Measurements from ENCODE around the gene CISD3.

CISD3 gene

GRCh38 chr17:38716368-38717005, 13.7 kb upstream of the CISD3 start:
- H2BK15ac ChIP-seq (ENCODE audit: low read depth, poor library complexity, severe bottlenecking) = no peak overlapping the region
- H3K4ac ChIP-seq (ENCODE audit: low read depth in 1 of 2, low read length in 2 of 2) = no peak overlapping the region
- H3K4me2 ChIP-seq (ENCODE audit: low read length, poor library complexity, severe bottlenecking) = no peak overlapping the region
- H3K9me3 ChIP-seq (ENCODE audit: control insufficient read depth, low read length) = no peaks in the 10 kb centered on the region
- H4K8ac ChIP-seq (ENCODE audit: low read length) = no peak overlapping the region
- no peak overlapping the region for H2AK5ac ChIP-seq (ENCODE audit: low read length, severe bottlenecking)
- no peak overlapping the region for H3K4me3 ChIP-seq (ENCODE audit: insufficient read depth in 1 of 2, low read depth in 1 of 2, low read length in 2 of 2)
- DNase-seq = no peak
- H3K27ac ChIP-seq (ENCODE audit: low read length, poor library complexity, severe bottlenecking) = no peak overlapping the region
- no peak overlapping the region for H3K14ac ChIP-seq (ENCODE audit: low read length in 2 of 2)
- peaks cover 79 to 89% of the 10 kb centered on the region in 2 experiments for H3K36me3 ChIP-seq (ENCODE audit: control insufficient read depth in 1 of 2, insufficient read depth in 2 of 2, low read depth in 1 of 2, low read length in 2 of 2)
- H4K91ac ChIP-seq (ENCODE audit: low read length) = no peak overlapping the region
- H3K79me1 ChIP-seq (replicated peaks; ENCODE audit: low read length, poor library complexity, severe bottlenecking) = peaks cover 11% of the 10 kb centered on the region
- H3K18ac ChIP-seq (ENCODE audit: low read depth in 1 of 2, low read length in 2 of 2) = no peak overlapping the region
- H3K4me1 ChIP-seq (ENCODE audit: control insufficient read depth, insufficient read depth, low read depth, low read length) = peaks cover 8% of the 10 kb centered on the region
- no peak overlapping the region for H3K23ac ChIP-seq (ENCODE audit: low read length in 2 of 2)
- H3K27me3 ChIP-seq (ENCODE audit: control insufficient read depth in 1 of 2, insufficient read depth in 1 of 2, low read length in 2 of 2) = no peaks in the 10 kb centered on the region
- WGBS = 94% methylated on average over 18 of the region's 18 CpGs
- H2BK5ac ChIP-seq (ENCODE audit: low read depth, low read length, poor library complexity, severe bottlenecking) = no peak overlapping the region
- no peak overlapping the region for H2AFZ ChIP-seq (ENCODE audit: low read depth, low read length)
- H2BK12ac ChIP-seq (ENCODE audit: low read length in 2 of 2) = no peak overlapping the region
- H3K9ac ChIP-seq (ENCODE audit: low read length) = no peak overlapping the region
- H2BK120ac ChIP-seq (ENCODE audit: low read depth, low read length) = no peak overlapping the region

- Histone ChIP-seq H3K27ac (ENCODE audit: low read length, poor library complexity, severe bottlenecking) (no peak overlapping the region), H4K8ac (ENCODE audit: low read length) (no peak overlapping the region), H3K18ac (ENCODE audit: low read depth in 1 of 2, low read length in 2 of 2) (no peak overlapping the region), H2BK12ac (ENCODE audit: low read length in 2 of 2) (no peak overlapping the region), H3K9ac (ENCODE audit: low read length) (no peak overlapping the region), H2BK120ac (ENCODE audit: low read depth, low read length) (no peak overlapping the region), H2BK15ac (ENCODE audit: low read depth, poor library complexity, severe bottlenecking) (no peak overlapping the region), H3K36me3 (ENCODE audit: control insufficient read depth in 1 of 2, insufficient read depth in 2 of 2, low read depth in 1 of 2, low read length in 2 of 2) (peaks cover 79 to 85% of the 10 kb centered on the region in 2 experiments), H3K23ac (ENCODE audit: low read length in 2 of 2) (no peak overlapping the region), H3K27me3 (ENCODE audit: control insufficient read depth in 1 of 2, insufficient read depth in 1 of 2, low read length in 2 of 2) (no peaks in the 10 kb centered on the region), H3K4me3 (ENCODE audit: insufficient read depth in 1 of 2, low read depth in 1 of 2, low read length in 2 of 2) (no peak overlapping the region), H4K91ac (ENCODE audit: low read length) (no peak overlapping the region), H3K4me2 (ENCODE audit: low read length, poor library complexity, severe bottlenecking) (no peak overlapping the region), H2AFZ (ENCODE audit: low read depth, low read length) (no peak overlapping the region), H2AK5ac (ENCODE audit: low read length, severe bottlenecking) (no peak overlapping the region), H2BK5ac (ENCODE audit: low read depth, low read length, poor library complexity, severe bottlenecking) (no peak overlapping the region), H3K4ac (ENCODE audit: low read depth in 1 of 2, low read length in 2 of 2) (no peak overlapping the region), H3K9me3 (ENCODE audit: control insufficient read depth, low read length) (no peaks in the 10 kb centered on the region), H3K4me1 (ENCODE audit: control insufficient read depth, insufficient read depth, low read depth, low read length) (peaks cover 5% of the 10 kb centered on the region), H3K79me1 (replicated peaks; ENCODE audit: low read length, poor library complexity, severe bottlenecking) (peaks cover 6% of the 10 kb centered on the region), H3K14ac (ENCODE audit: low read length in 2 of 2) (no peak overlapping the region)
- 91% methylated on average over 11 of the region's 12 CpGs for WGBS
- DNase-seq = no peak
Measured at GRCh38 chr17:38717139-38717745, 12.9 kb upstream of the CISD3 start.

GRCh38 chr17:38719289-38719942, 10.7 kb upstream of the CISD3 start:
- H3K36me3 ChIP-seq (ENCODE audit: control insufficient read depth in 1 of 2, insufficient read depth in 2 of 2, low read depth in 1 of 2, low read length in 2 of 2) = peaks cover 71 to 76% of the 10 kb centered on the region in 2 experiments
- H3K27ac ChIP-seq (ENCODE audit: low read length, poor library complexity, severe bottlenecking) = no peak overlapping the region
- H3K9ac ChIP-seq (ENCODE audit: low read length) = no peak overlapping the region
- H3K18ac ChIP-seq (ENCODE audit: low read depth in 1 of 2, low read length in 2 of 2) = no peak overlapping the region
- no peak overlapping the region for H2BK15ac ChIP-seq (ENCODE audit: low read depth, poor library complexity, severe bottlenecking)
- H4K91ac ChIP-seq (ENCODE audit: low read length) = no peak overlapping the region
- H2BK5ac ChIP-seq (ENCODE audit: low read depth, low read length, poor library complexity, severe bottlenecking) = no peak overlapping the region
- peaks cover 7% of the 10 kb centered on the region for H3K4me1 ChIP-seq (ENCODE audit: control insufficient read depth, insufficient read depth, low read depth, low read length)
- H2AFZ ChIP-seq (ENCODE audit: low read depth, low read length) = no peak overlapping the region
- DNase-seq = no peak
- H2AK5ac ChIP-seq (ENCODE audit: low read length, severe bottlenecking) = no peak overlapping the region
- no peak overlapping the region for H2BK12ac ChIP-seq (ENCODE audit: low read length in 2 of 2)
- H4K8ac ChIP-seq (ENCODE audit: low read length) = no peak overlapping the region
- no peak overlapping the region for H3K4me3 ChIP-seq (ENCODE audit: insufficient read depth in 1 of 2, low read depth in 1 of 2, low read length in 2 of 2)
- no peak overlapping the region for H3K4ac ChIP-seq (ENCODE audit: low read depth in 1 of 2, low read length in 2 of 2)
- H3K14ac ChIP-seq (ENCODE audit: low read length in 2 of 2) = no peak overlapping the region
- no peak overlapping the region for H3K4me2 ChIP-seq (ENCODE audit: low read length, poor library complexity, severe bottlenecking)
- 41% methylated on average over 29 of the region's 29 CpGs for WGBS
- H3K9me3 ChIP-seq (ENCODE audit: control insufficient read depth, low read length) = no peaks in the 10 kb centered on the region
- H3K23ac ChIP-seq (ENCODE audit: low read length in 2 of 2) = no peak overlapping the region
- H2BK120ac ChIP-seq (ENCODE audit: low read depth, low read length) = no peak overlapping the region
- peaks cover 1% of the 10 kb centered on the region for H3K79me1 ChIP-seq (replicated peaks; ENCODE audit: low read length, poor library complexity, severe bottlenecking)
- no peaks in the 10 kb centered on the region for H3K27me3 ChIP-seq (ENCODE audit: control insufficient read depth in 1 of 2, insufficient read depth in 1 of 2, low read length in 2 of 2)

GRCh38 chr17:38719943-38720641, 10.0 kb upstream of the CISD3 start:
- Histone ChIP-seq H3K14ac (ENCODE audit: low read length in 2 of 2) (no peak overlapping the region), H3K9me3 (ENCODE audit: control insufficient read depth, low read length) (no peaks in the 10 kb centered on the region), H4K91ac (ENCODE audit: low read length) (no peak overlapping the region), H4K8ac (ENCODE audit: low read length) (peak overlapping the region; percentile 73), H2AFZ (ENCODE audit: low read depth, low read length) (no peak overlapping the region), H2BK5ac (ENCODE audit: low read depth, low read length, poor library complexity, severe bottlenecking) (no peak overlapping the region), H3K27ac (ENCODE audit: low read length, poor library complexity, severe bottlenecking) (no peak overlapping the region), H3K4me2 (ENCODE audit: low read length, poor library complexity, severe bottlenecking) (no peak overlapping the region), H3K79me1 (replicated peaks; ENCODE audit: low read length, poor library complexity, severe bottlenecking) (peaks cover 1% of the 10 kb centered on the region), H3K27me3 (ENCODE audit: control insufficient read depth in 1 of 2, insufficient read depth in 1 of 2, low read length in 2 of 2) (no peaks in the 10 kb centered on the region), H3K18ac (ENCODE audit: low read depth in 1 of 2, low read length in 2 of 2) (no peak overlapping the region), H2AK5ac (ENCODE audit: low read length, severe bottlenecking) (no peak overlapping the region), H3K36me3 (ENCODE audit: control insufficient read depth in 1 of 2, insufficient read depth in 2 of 2, low read depth in 1 of 2, low read length in 2 of 2) (peaks cover 76 to 77% of the 10 kb centered on the region in 2 experiments), H3K23ac (ENCODE audit: low read length in 2 of 2) (no peak overlapping the region), H2BK12ac (ENCODE audit: low read length in 2 of 2) (no peak overlapping the region), H3K4me1 (ENCODE audit: control insufficient read depth, insufficient read depth, low read depth, low read length) (peaks cover 10% of the 10 kb centered on the region), H2BK120ac (ENCODE audit: low read depth, low read length) (no peak overlapping the region), H3K4ac (ENCODE audit: low read depth in 1 of 2, low read length in 2 of 2) (no peak overlapping the region), H3K9ac (ENCODE audit: low read length) (no peak overlapping the region), H2BK15ac (ENCODE audit: low read depth, poor library complexity, severe bottlenecking) (no peak overlapping the region), H3K4me3 (ENCODE audit: insufficient read depth in 1 of 2, low read depth in 1 of 2, low read length in 2 of 2) (no peak overlapping the region)
- WGBS = 46% methylated on average over 39 of the region's 39 CpGs
- no peak for DNase-seq
